ENCODE results near the gene PTPRE. TPM values are rescaled to one million over a fixed set of nuclear protein-coding genes. Genes with fewer than 3 reads are reported as not detected.

PTPRE gene
- total RNA-seq, 1 donor from 2014 or later: 33.6 TPM

- DNase-seq: no peak
- Mint-ChIP-seq H3K4me3 (no peak overlapping the region), H3K27ac (no peak overlapping the region), H3K36me3 (ENCODE audit: low read depth) (no peaks in the 10 kb centered on the region), H3K27me3 (peaks cover 26% of the 10 kb centered on the region), H3K4me1 (peaks cover 5% of the 10 kb centered on the region), H3K9me3 (no peaks in the 10 kb centered on the region)
- intact Hi-C loops (cut with micrococcal nuclease): no loop called here
Measured at GRCh38 chr10:127997937-127998336, 91.0 kb downstream of the PTPRE start.

- intact Hi-C loops (cut with micrococcal nuclease): no loop called here
- no peak overlapping the region for H3K27ac Mint-ChIP-seq
- H3K4me3 Mint-ChIP-seq: no peak overlapping the region
- no peaks in the 10 kb centered on the region for H3K36me3 Mint-ChIP-seq (ENCODE audit: low read depth)
- H3K9me3 Mint-ChIP-seq: no peaks in the 10 kb centered on the region
- H3K27me3 Mint-ChIP-seq: peaks cover 26% of the 10 kb centered on the region
- no peak for DNase-seq
- H3K4me1 Mint-ChIP-seq: no peaks in the 10 kb centered on the region
Measured at GRCh38 chr10:127998501-127999144, 91.7 kb downstream of the PTPRE start.

GRCh38 chr10:127999297-128000129, 92.6 kb downstream of the PTPRE start:
- Mint-ChIP-seq H3K4me1 (no peaks in the 10 kb centered on the region), H3K36me3 (ENCODE audit: low read depth) (no peaks in the 10 kb centered on the region), H3K27ac (no peak overlapping the region), H3K4me3 (no peak overlapping the region), H3K27me3 (peaks cover 26% of the 10 kb centered on the region), H3K9me3 (no peaks in the 10 kb centered on the region)
- intact Hi-C loops (cut with micrococcal nuclease): no loop called here
- no peak for DNase-seq

GRCh38 chr10:128000471-128001362, 93.8 kb downstream of the PTPRE start:
- no peak for DNase-seq
- H3K4me1 Mint-ChIP-seq: no peaks in the 10 kb centered on the region
- no peak overlapping the region for H3K4me3 Mint-ChIP-seq
- no peaks in the 10 kb centered on the region for H3K9me3 Mint-ChIP-seq
- intact Hi-C loops (cut with micrococcal nuclease): no loop called here
- H3K27ac Mint-ChIP-seq: no peak overlapping the region
- H3K36me3 Mint-ChIP-seq (ENCODE audit: low read depth): no peaks in the 10 kb centered on the region
- H3K27me3 Mint-ChIP-seq: peaks cover 29% of the 10 kb centered on the region

GRCh38 chr10:128001363-128001745, 94.5 kb downstream of the PTPRE start:
- no peak for DNase-seq
- no peaks in the 10 kb centered on the region for H3K9me3 Mint-ChIP-seq
- intact Hi-C loops (cut with micrococcal nuclease): no loop called here
- H3K27me3 Mint-ChIP-seq: peaks cover 29% of the 10 kb centered on the region
- no peak overlapping the region for H3K4me3 Mint-ChIP-seq
- H3K27ac Mint-ChIP-seq: no peak overlapping the region
- no peaks in the 10 kb centered on the region for H3K36me3 Mint-ChIP-seq (ENCODE audit: low read depth)
- H3K4me1 Mint-ChIP-seq: no peaks in the 10 kb centered on the region

GRCh38 chr10:128001849-128002248, 94.9 kb downstream of the PTPRE start:
- intact Hi-C loops (cut with micrococcal nuclease): no loop called here
- no peaks in the 10 kb centered on the region for H3K36me3 Mint-ChIP-seq (ENCODE audit: low read depth)
- H3K27ac Mint-ChIP-seq: no peak overlapping the region
- no peaks in the 10 kb centered on the region for H3K9me3 Mint-ChIP-seq
- no peak for DNase-seq
- H3K27me3 Mint-ChIP-seq: peaks cover 31% of the 10 kb centered on the region
- H3K4me1 Mint-ChIP-seq: no peaks in the 10 kb centered on the region
- H3K4me3 Mint-ChIP-seq: no peak overlapping the region

GRCh38 chr10:128003521-128003920, 96.6 kb downstream of the PTPRE start:
- H3K36me3 Mint-ChIP-seq (ENCODE audit: low read depth): no peaks in the 10 kb centered on the region
- no peak for DNase-seq
- no peaks in the 10 kb centered on the region for H3K9me3 Mint-ChIP-seq
- H3K4me3 Mint-ChIP-seq: no peak overlapping the region
- H3K4me1 Mint-ChIP-seq: no peaks in the 10 kb centered on the region
- no peak overlapping the region for H3K27ac Mint-ChIP-seq
- H3K27me3 Mint-ChIP-seq: peaks cover 25% of the 10 kb centered on the region
- intact Hi-C loops (cut with micrococcal nuclease): no loop called here

GRCh38 chr10:128005858-128006257, 99.0 kb downstream of the PTPRE start:
- no peak overlapping the region for H3K4me3 Mint-ChIP-seq
- H3K36me3 Mint-ChIP-seq (ENCODE audit: low read depth): no peaks in the 10 kb centered on the region
- intact Hi-C loops (cut with micrococcal nuclease): no loop called here
- H3K9me3 Mint-ChIP-seq: no peaks in the 10 kb centered on the region
- H3K4me1 Mint-ChIP-seq: no peaks in the 10 kb centered on the region
- no peak for DNase-seq
- H3K27me3 Mint-ChIP-seq: peaks cover 14% of the 10 kb centered on the region
- no peak overlapping the region for H3K27ac Mint-ChIP-seq

- no peaks in the 10 kb centered on the region for H3K36me3 Mint-ChIP-seq (ENCODE audit: low read depth)
- intact Hi-C loops (cut with micrococcal nuclease): no loop called here
- H3K4me3 Mint-ChIP-seq: no peak overlapping the region
- no peak overlapping the region for H3K27ac Mint-ChIP-seq
- H3K27me3 Mint-ChIP-seq: peaks cover 14% of the 10 kb centered on the region
- H3K9me3 Mint-ChIP-seq: no peaks in the 10 kb centered on the region
- peaks cover 8% of the 10 kb centered on the region for H3K4me1 Mint-ChIP-seq
- no peak for DNase-seq
Measured at GRCh38 chr10:128007056-128007455, 100.2 kb downstream of the PTPRE start.

- peaks cover 14% of the 10 kb centered on the region for H3K27me3 Mint-ChIP-seq
- H3K9me3 Mint-ChIP-seq: no peaks in the 10 kb centered on the region
- intact Hi-C loops (cut with micrococcal nuclease): no loop called here
- peaks cover 8% of the 10 kb centered on the region for H3K4me1 Mint-ChIP-seq
- no peak overlapping the region for H3K27ac Mint-ChIP-seq
- H3K4me3 Mint-ChIP-seq: no peak overlapping the region
- DNase-seq: no peak
- H3K36me3 Mint-ChIP-seq (ENCODE audit: low read depth): no peaks in the 10 kb centered on the region
Measured at GRCh38 chr10:128007971-128008370, 101.1 kb downstream of the PTPRE start.

GRCh38 chr10:128008521-128009250, 101.8 kb downstream of the PTPRE start:
- Mint-ChIP-seq H3K36me3 (ENCODE audit: low read depth) (no peaks in the 10 kb centered on the region), H3K27ac (no peak overlapping the region), H3K9me3 (no peaks in the 10 kb centered on the region), H3K4me1 (peaks cover 8% of the 10 kb centered on the region), H3K27me3 (peaks cover 14% of the 10 kb centered on the region), H3K4me3 (no peak overlapping the region)
- intact Hi-C loops (cut with micrococcal nuclease): no loop called here
- DNase-seq: no peak

GRCh38 chr10:128009372-128010126, 102.6 kb downstream of the PTPRE start:
- no peak overlapping the region for H3K4me3 Mint-ChIP-seq
- H3K27ac Mint-ChIP-seq: no peak overlapping the region
- H3K4me1 Mint-ChIP-seq: peaks cover 10% of the 10 kb centered on the region
- no peaks in the 10 kb centered on the region for H3K9me3 Mint-ChIP-seq
- peaks cover 14% of the 10 kb centered on the region for H3K27me3 Mint-ChIP-seq
- H3K36me3 Mint-ChIP-seq (ENCODE audit: low read depth): no peaks in the 10 kb centered on the region
- intact Hi-C loops (cut with micrococcal nuclease): no loop called here
- DNase-seq: no peak

Measured in activated CD4-positive, alpha-beta T cell treated with anti-CD3 and anti-CD28 coated beads, Interleukin-2, amount 10 ng/mL, durations not matched to agents 24 days and 14 days (primary cell).